B cell (primary cell): ENCODE data around the gene SNX32. TPM values are rescaled to one million over a fixed set of nuclear protein-coding genes. Genes with fewer than 3 reads are reported as not detected.
"Not testable (repeated sequence)": the region's sequence is repeated elsewhere in the genome, so short reads cannot be mapped to it uniquely, and the experiment has no call there.

ENCODE experiments used
- ATAC-seq: fragments of 200-7000 bp; cut with Tn5 transposase; one replicate; pipeline ENCODE4 v1.10.0; 2021; ENCODE audit warnings: low read depth, mild to moderate bottlenecking, moderate number of reproducible peaks, moderate library complexity
- CTCF ChIA-PET: fragments of 350-600 bp; sonication (Branson Sonifier 250); formaldehyde crosslinking; loops from one replicate; lab custom pipeline; 2021; ENCODE audit warnings: antibody characterized with exemption, inconsistent platforms; lab: Charles Lee
- POLR2A ChIA-PET: fragments of 350-600 bp; sonication (Branson Sonifier 250); formaldehyde crosslinking; loops from one replicate; lab custom pipeline; 2021; ENCODE audit warnings: antibody characterized with exemption; lab: Charles Lee
- DNase-seq: peaks from one replicate; pipeline ENCODE4 v3.0.0; 2013
- H2AFZ ChIP-seq: 2 replicates; pipeline ENCODE4 v1.6.1; 2012; ENCODE audit warnings: mild to moderate bottlenecking, low read depth, low read length; ENCODE audit not compliant: insufficient read depth, poor library complexity, severe bottlenecking
- H3K27ac ChIP-seq, 2 donors: 1 replicate in 1 of 2; 2 replicates in 1 of 2; pipeline ENCODE4 v1.5.1; 2012 to 2013; ENCODE audit warnings: low read length in 2 of 2, mild to moderate bottlenecking in 2 of 2, moderate library complexity in 1 of 2
- H3K27me3 ChIP-seq, 4 experiments: fragments of 200-600 bp in 1 of 4; sonication (generic) in 1 of 4; replicated peaks in 1 of 4; 1 replicate in 2 of 4; 2 replicates in 2 of 4; pipeline versions ENCODE4 v1.6.1 to v1.7.0; 2013 to 2016; ENCODE audit warnings: low read length in 3 of 4, mild to moderate bottlenecking in 2 of 4, mixed read lengths in 1 of 4, moderate library complexity in 1 of 4; ENCODE audit not compliant: insufficient read depth in 4 of 4, control insufficient read depth in 3 of 4; ENCODE audit errors: control extremely low read depth in 1 of 4
- H3K36me3 ChIP-seq, 2 experiments: replicated peaks in 1 of 2; 1 replicate in 1 of 2; 2 replicates in 1 of 2; pipeline versions ENCODE4 v1.6.1 to v1.7.1; 2013; ENCODE audit warnings: low read length in 1 of 2; ENCODE audit not compliant: insufficient read depth in 2 of 2, control insufficient read depth in 1 of 2; ENCODE audit errors: control extremely low read depth in 1 of 2, extremely low read depth in 1 of 2
- H3K4me1 ChIP-seq, 2 donors: fragments of 200-600 bp in 1 of 2; sonication (generic) in 1 of 2; 1 replicate in 1 of 2; 2 replicates in 1 of 2; pipeline versions ENCODE4 v1.5.1 to v1.6.1; 2013 to 2017; ENCODE audit warnings: low read length in 2 of 2; ENCODE audit not compliant: control insufficient read depth in 2 of 2, insufficient read depth in 2 of 2
- H3K4me2 ChIP-seq: replicated peaks from 2 replicates; pipeline ENCODE3; 2012; ENCODE audit warnings: mild to moderate bottlenecking, low read depth, low read length; ENCODE audit not compliant: poor library complexity, severe bottlenecking
- H3K4me3 ChIP-seq, 5 experiments: fragments of 200-600 bp in 1 of 5; sonication (generic) in 1 of 5; 1 replicate in 3 of 5; 2 replicates in 2 of 5; pipeline versions ENCODE4 v1.5.1 to v1.7.0; 2011 to 2016; ENCODE audit warnings: low read length in 4 of 5, mild to moderate bottlenecking in 4 of 5, low read depth in 2 of 5, control low read depth in 1 of 5, moderate library complexity in 1 of 5; ENCODE audit not compliant: insufficient read depth in 1 of 5; ENCODE audit errors: control extremely low read depth in 1 of 5, extremely low read depth in 1 of 5
- H3K79me2 ChIP-seq: fragments of 200-600 bp; sonication (generic); one replicate; pipeline ENCODE4 v1.6.0; 2016; ENCODE audit warnings: low read length; ENCODE audit not compliant: control insufficient read depth, insufficient read depth
- H3K9ac ChIP-seq: fragments of 200-600 bp; sonication (generic); 2 replicates; pipeline ENCODE4 v1.6.1; 2017; ENCODE audit warnings: mild to moderate bottlenecking, low read length, moderate library complexity
- H3K9me3 ChIP-seq, 3 donors: one replicate each; pipeline versions ENCODE4 v1.6.1 to v1.7.1; 2013; ENCODE audit warnings: low read length in 2 of 3; ENCODE audit not compliant: control insufficient read depth in 2 of 3, insufficient read depth in 1 of 3; ENCODE audit errors: control extremely low read depth in 1 of 3
- H4K20me1 ChIP-seq: 2 replicates; pipeline ENCODE4 v1.6.0; 2012; ENCODE audit warnings: mild to moderate bottlenecking, low read length; ENCODE audit not compliant: insufficient read depth, control insufficient read depth, poor library complexity, severe bottlenecking
- H3K27ac Mint-ChIP-seq: one replicate; pipeline ENCODE4 v1.8.0; 2021; ENCODE audit warnings: mixed read lengths
- H3K27me3 Mint-ChIP-seq: one replicate; pipeline ENCODE4 v1.8.0; 2021; ENCODE audit warnings: mixed read lengths
- H3K4me1 Mint-ChIP-seq: one replicate; pipeline ENCODE4 v1.8.0; 2021; ENCODE audit warnings: mixed read lengths
- H3K4me3 Mint-ChIP-seq: one replicate; pipeline ENCODE4 v1.8.0; 2021; ENCODE audit warnings: mixed read lengths
- H3K9me3 Mint-ChIP-seq: one replicate; pipeline ENCODE4 v1.8.0; 2022; ENCODE audit warnings: mixed read lengths; ENCODE audit not compliant: insufficient read depth
- EZH2 ChIP-seq: IDR thresholded peaks from 2 replicates; pipeline ENCODE4 v1.6.1; 2012; ENCODE audit warnings: borderline replicate concordance, low read depth, mild to moderate bottlenecking, moderate library complexity, low read length; ENCODE audit not compliant: insufficient read depth, poor library complexity, severe bottlenecking
- WGBS: methylation state at CpG from one replicate; pipeline ENCODE4 v1.1.5; 2013; ENCODE audit warnings: missing lambda C conversion rate; ENCODE audit not compliant: insufficient coverage; 5-methylcytosine and 5-hydroxymethylcytosine counted together
- intact Hi-C: fragments of 100-400 bp; cut with micrococcal nuclease; formaldehyde crosslinking; loops from one replicate; pipeline ENCODE4 v1.10.0; 2022
- polyA plus RNA-seq: library from polyadenylated mRNA; depleted of rRNA; stranded (reverse); fragments of >200 nt; gene quantifications from 2 replicates; pipeline ENCODE4 v1.2.3, GENCODE V29; 2012
- total RNA-seq, 2 donors: library from RNA; stranded (reverse); fragments of 120-200 nt in 1 of 2; gene quantifications; 1 replicate in 1 of 2; 2 replicates in 1 of 2; pipeline versions ENCODE4 v1.2.3 to v1.2.4, GENCODE V29; 2013 to 2022
- TF ChIP-seq, protein P1 (sequence below): fragments of 200-600 bp; IDR thresholded peaks from one replicate; pipeline ENCODE4 v1.8.0; 2022; ENCODE audit warnings: antibody characterized with exemption, mild to moderate bottlenecking

Gene SNX32
- total and polyA plus RNA-seq, 2 donors (not counting 1 experiment from before 2014, with no cell fraction given) = 0.57 to 0.89 TPM

DNA sequence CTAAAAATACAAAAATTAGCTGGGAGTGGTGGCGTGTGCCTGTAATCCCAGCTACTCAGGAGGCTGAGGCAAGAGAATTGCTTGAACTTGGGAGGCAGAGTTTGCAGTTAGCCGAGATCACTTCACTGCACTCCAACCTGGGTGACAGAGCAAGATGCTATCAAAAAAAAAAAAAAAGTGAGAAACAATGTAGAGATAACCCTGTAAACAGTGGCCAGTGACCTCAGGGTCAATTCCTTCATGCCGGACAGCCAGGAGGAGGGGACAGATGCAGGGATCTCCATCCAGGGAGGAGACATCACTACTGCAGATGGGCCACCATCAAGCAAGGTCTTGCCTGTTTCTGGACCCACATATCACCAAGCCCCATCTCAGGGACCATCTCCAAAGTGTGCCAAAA, 14.0 kb downstream of the SNX32 start:
- no peak for TF ChIP-seq EZH2
- TF ChIP-seq, protein P1, sequence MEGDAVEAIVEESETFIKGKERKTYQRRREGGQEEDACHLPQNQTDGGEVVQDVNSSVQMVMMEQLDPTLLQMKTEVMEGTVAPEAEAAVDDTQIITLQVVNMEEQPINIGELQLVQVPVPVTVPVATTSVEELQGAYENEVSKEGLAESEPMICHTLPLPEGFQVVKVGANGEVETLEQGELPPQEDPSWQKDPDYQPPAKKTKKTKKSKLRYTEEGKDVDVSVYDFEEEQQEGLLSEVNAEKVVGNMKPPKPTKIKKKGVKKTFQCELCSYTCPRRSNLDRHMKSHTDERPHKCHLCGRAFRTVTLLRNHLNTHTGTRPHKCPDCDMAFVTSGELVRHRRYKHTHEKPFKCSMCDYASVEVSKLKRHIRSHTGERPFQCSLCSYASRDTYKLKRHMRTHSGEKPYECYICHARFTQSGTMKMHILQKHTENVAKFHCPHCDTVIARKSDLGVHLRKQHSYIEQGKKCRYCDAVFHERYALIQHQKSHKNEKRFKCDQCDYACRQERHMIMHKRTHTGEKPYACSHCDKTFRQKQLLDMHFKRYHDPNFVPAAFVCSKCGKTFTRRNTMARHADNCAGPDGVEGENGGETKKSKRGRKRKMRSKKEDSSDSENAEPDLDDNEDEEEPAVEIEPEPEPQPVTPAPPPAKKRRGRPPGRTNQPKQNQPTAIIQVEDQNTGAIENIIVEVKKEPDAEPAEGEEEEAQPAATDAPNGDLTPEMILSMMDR = no peak
- Histone ChIP-seq H3K9me3 (peaks cover 0 to 15% (median 0%) of the 10 kb centered on the region in 3 donors), H4K20me1 (peaks cover 24% of the 10 kb centered on the region), H3K4me1 (no peaks in the 10 kb centered on the region), H3K4me3 (no peak overlapping the region), H3K9ac (no peak overlapping the region), H3K27me3 (no peaks in the 10 kb centered on the region), H2AFZ (no peak overlapping the region), H3K27ac (no peak overlapping the region), H3K4me2 (no peak overlapping the region), H3K79me2 (no peaks in the 10 kb centered on the region), H3K36me3 (peaks cover 0 to 24% of the 10 kb centered on the region in 2 experiments)
- Mint-ChIP-seq H3K9me3 (no peaks in the 10 kb centered on the region), H3K27ac (no peak overlapping the region), H3K4me1 (no peaks in the 10 kb centered on the region), H3K27me3 (no peaks in the 10 kb centered on the region), H3K4me3 (no peak overlapping the region)
- POLR2A ChIA-PET = interaction anchor here (1.1 kb wide), 1 partner anchor 9 kb away, joined by 3 read pairs; no protein-coding TSS in a partner anchor
- WGBS = 94% methylated on average over 2 of the region's 3 CpGs
- intact Hi-C loops = no loop called here
- CTCF ChIA-PET = interaction anchor here (0.9 to 1.4 kb wide), 2 partner anchors 12 to 68 kb away, joined by 3 to 4 read pairs; no protein-coding TSS in a partner anchor
- ATAC-seq = no peak
- DNase-seq = no peak

DNA sequence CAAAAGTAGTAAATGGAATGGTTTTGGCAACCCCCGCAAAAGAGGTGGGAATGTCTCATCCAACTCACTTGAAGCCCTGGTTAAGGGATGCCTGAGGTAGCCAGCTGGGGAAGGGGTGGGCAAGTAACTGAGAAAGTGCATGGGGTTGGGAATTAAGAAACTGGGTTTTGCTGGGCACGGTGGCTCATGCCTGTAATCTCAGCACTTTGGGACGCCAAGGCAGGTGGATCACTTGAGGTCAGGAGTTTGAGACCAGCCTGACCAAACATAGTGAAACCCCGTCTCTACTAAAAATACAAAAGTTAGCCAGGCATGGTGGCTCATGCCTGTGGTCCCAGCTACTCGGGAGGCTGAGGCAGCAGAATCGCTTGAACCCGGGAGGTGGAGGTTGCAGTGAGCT, 14.9 kb downstream of the SNX32 start:
- H3K27me3 Mint-ChIP-seq, H3K4me2 ChIP-seq, H3K4me3 Mint-ChIP-seq, intact Hi-C loops, H3K4me1 Mint-ChIP-seq, H3K4me3 ChIP-seq, H3K9ac ChIP-seq, H2AFZ ChIP-seq, H3K27me3 ChIP-seq, H3K79me2 ChIP-seq, ATAC-seq, H3K27ac ChIP-seq, H3K9me3 Mint-ChIP-seq, H3K4me1 ChIP-seq, DNase-seq: not testable (repeated sequence)
- ChIA-PET POLR2A (interaction anchor here (0.7 kb wide), 1 partner anchor 8 kb away, joined by 3 read pairs; no protein-coding TSS in a partner anchor), CTCF (interaction anchor here (0.8 to 2.1 kb wide), 3 partner anchors 11 to 69 kb away, joined by 3 to 6 read pairs (median 4); partner anchors contain the start of gene MUS81)
- H3K36me3 ChIP-seq = peaks cover 0 to 34% of the 10 kb centered on the region in 2 experiments
- peak overlapping the region; percentile 26 for H3K27ac Mint-ChIP-seq
- H3K9me3 ChIP-seq = peaks cover 0 to 15% (median 0%) of the 10 kb centered on the region in 3 donors
- H4K20me1 ChIP-seq = peaks cover 33% of the 10 kb centered on the region
- WGBS = 79% methylated on average over 5 of the region's 7 CpGs
